ENCODE measurements around the gene FAM120A. TPM values are rescaled to one million over a fixed set of nuclear protein-coding genes. Genes with fewer than 3 reads are reported as not detected.
A peak's percentile ranks its signal among the peaks of the same experiment; 100 is the strongest.

The FAM120A gene
- total RNA-seq, 1 experiment from 2014 or later, result 53.3 TPM

DNA sequence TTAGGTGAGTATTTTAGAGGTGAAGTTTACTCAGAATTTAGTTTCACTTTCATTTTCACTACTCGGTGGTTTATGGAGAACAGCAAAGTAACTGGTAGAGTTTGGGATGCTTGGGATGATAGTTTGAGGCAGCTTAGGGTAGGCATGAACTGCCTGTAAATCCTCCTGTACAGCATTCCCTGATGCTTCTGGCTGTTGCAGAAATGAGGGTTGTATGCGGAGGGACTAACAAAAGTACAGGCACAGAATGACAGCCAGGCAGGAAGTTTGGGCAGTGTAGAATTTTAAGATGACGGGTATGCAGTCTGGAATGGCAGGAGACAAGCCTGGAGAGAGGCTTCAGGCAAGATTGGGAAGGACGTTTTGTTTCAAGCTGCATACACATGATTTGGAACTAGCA is 49.9 kb downstream of the FAM120A start (continued):
- no peak for TF ChIP-seq ESRRA (CRISPR knock-in tag; IDR thresholded peaks at IDR 0.05; ENCODE audit: borderline replicate concordance)

DNA sequence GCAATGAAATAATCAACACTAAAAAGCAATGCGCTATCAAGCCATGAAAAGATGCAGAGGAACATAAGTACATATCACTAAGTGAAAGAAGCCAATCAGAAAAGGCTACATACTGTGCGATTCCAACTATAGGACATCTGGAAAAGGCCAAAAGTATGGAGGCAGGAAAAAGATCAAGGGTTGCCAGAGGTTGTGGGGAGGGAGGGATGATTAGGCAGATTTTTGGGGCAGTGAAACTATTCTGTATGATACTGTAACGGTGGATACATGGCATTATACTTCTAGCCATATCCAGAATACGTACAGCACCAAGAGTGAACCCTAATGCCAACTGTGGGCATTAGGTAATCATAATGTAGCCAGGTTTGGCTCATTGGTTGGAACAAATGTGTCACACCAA is 51.9 kb downstream of the FAM120A start:
- no peak overlapping the region for H3K4me3 Mint-ChIP-seq
- POLR2A ChIA-PET, result no interaction called here

GRCh38 chr9:93505541-93506132 is 54.2 kb downstream of the FAM120A start:
- H3K27ac Mint-ChIP-seq, result peak overlapping the region; percentile 34; the same call in 1 of the 2 replicates
- ChIA-PET CTCF (no interaction called here), POLR2A (no interaction called here)

More for the DNA sequence above, 51.9 kb downstream of the FAM120A start:
- Mint-ChIP-seq H3K9me3 (no peaks in the 10 kb centered on the region), H3K27ac (no peak overlapping the region), H3K4me1 (peaks cover 12% of the 10 kb centered on the region), H3K36me3 (peaks cover 44% of the 10 kb centered on the region), H3K27me3 (ENCODE audit: low read depth) (no peaks in the 10 kb centered on the region)
- TF ChIP-seq CDX4 (CRISPR knock-in tag; IDR thresholded peaks at IDR 0.05; ENCODE audit: borderline replicate concordance), result no peak
- CTCF ChIA-PET, result no interaction called here
- ATAC-seq (no peak), DNase-seq (ENCODE audit: low spot score) (no peak)

More at GRCh38 chr9:93505541-93506132, 54.2 kb downstream of the FAM120A start:
- Mint-ChIP-seq H3K4me3 (no peak overlapping the region), H3K36me3 (peaks cover 27% of the 10 kb centered on the region), H3K9me3 (no peaks in the 10 kb centered on the region), H3K4me1 (peaks cover 22% of the 10 kb centered on the region), H3K27me3 (ENCODE audit: low read depth) (no peaks in the 10 kb centered on the region)
- TF ChIP-seq ETV6 (CRISPR knock-in tag; IDR thresholded peaks at IDR 0.05) (no peak), ZNF532 (CRISPR knock-in tag; IDR thresholded peaks at IDR 0.05; ENCODE audit: borderline replicate concordance) (no peak), FOXK1 (CRISPR knock-in tag; IDR thresholded peaks at IDR 0.05) (no peak), ZNF121 (CRISPR knock-in tag; IDR thresholded peaks at IDR 0.05) (no peak), ERG (CRISPR knock-in tag; IDR thresholded peaks at IDR 0.05) (no peak), ZNF512 (CRISPR knock-in tag; IDR thresholded peaks at IDR 0.05; ENCODE audit: borderline replicate concordance) (no peak), KAT7 (CRISPR knock-in tag; IDR thresholded peaks at IDR 0.05; ENCODE audit: borderline replicate concordance) (no peak), FOXJ3 (CRISPR knock-in tag; IDR thresholded peaks at IDR 0.05; ENCODE audit: borderline replicate concordance) (no peak), SOX15 (CRISPR knock-in tag; IDR thresholded peaks at IDR 0.05) (no peak)
- TF ChIP-seq, protein P1, sequence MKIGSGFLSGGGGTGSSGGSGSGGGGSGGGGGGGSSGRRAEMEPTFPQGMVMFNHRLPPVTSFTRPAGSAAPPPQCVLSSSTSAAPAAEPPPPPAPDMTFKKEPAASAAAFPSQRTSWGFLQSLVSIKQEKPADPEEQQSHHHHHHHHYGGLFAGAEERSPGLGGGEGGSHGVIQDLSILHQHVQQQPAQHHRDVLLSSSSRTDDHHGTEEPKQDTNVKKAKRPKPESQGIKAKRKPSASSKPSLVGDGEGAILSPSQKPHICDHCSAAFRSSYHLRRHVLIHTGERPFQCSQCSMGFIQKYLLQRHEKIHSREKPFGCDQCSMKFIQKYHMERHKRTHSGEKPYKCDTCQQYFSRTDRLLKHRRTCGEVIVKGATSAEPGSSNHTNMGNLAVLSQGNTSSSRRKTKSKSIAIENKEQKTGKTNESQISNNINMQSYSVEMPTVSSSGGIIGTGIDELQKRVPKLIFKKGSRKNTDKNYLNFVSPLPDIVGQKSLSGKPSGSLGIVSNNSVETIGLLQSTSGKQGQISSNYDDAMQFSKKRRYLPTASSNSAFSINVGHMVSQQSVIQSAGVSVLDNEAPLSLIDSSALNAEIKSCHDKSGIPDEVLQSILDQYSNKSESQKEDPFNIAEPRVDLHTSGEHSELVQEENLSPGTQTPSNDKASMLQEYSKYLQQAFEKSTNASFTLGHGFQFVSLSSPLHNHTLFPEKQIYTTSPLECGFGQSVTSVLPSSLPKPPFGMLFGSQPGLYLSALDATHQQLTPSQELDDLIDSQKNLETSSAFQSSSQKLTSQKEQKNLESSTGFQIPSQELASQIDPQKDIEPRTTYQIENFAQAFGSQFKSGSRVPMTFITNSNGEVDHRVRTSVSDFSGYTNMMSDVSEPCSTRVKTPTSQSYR (CRISPR knock-in tag; IDR thresholded peaks at IDR 0.05), result no peak
- TF ChIP-seq, protein P2, sequence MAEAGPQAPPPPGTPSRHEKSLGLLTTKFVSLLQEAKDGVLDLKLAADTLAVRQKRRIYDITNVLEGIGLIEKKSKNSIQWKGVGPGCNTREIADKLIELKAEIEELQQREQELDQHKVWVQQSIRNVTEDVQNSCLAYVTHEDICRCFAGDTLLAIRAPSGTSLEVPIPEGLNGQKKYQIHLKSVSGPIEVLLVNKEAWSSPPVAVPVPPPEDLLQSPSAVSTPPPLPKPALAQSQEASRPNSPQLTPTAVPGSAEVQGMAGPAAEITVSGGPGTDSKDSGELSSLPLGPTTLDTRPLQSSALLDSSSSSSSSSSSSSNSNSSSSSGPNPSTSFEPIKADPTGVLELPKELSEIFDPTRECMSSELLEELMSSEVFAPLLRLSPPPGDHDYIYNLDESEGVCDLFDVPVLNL (CRISPR knock-in tag; IDR thresholded peaks at IDR 0.05; ENCODE audit: borderline replicate concordance, low read depth), result no peak
- TF ChIP-seq, protein P3, sequence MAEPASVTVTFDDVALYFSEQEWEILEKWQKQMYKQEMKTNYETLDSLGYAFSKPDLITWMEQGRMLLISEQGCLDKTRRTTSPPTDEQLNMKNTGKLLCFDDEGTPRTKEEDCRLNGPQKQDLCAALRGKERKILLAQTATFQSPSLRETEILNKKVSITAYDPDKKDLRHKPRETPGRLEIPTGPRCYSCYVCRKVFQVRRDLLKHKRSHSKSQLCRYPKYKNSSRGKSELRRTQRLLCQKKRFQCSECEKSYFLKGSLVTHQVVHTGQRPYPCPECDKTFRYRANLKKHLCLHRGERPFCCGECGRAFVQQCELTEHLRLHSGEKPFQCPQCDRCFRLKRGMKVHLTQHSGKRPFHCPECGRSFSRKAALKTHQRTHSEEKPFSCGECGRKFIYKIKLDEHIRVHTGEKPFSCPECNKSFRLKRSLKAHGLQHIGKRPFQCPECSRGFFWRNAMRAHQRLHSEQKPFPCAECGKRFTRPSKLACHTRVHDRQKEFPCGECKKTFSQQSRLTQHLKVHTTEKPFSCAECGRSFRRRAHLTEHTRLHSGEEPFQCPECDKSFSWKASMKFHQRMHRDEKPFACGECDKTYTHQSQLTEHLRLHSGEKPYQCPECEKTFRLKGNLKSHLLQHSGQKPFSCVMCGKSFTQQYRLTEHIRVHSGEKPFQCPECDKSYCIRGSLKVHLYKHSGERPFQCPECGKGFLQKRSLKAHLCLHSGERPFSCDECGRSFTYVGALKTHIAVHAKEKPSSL (CRISPR knock-in tag; conservative IDR thresholded peaks at IDR 0.05), result no peak
- TF ChIP-seq, protein P4, sequence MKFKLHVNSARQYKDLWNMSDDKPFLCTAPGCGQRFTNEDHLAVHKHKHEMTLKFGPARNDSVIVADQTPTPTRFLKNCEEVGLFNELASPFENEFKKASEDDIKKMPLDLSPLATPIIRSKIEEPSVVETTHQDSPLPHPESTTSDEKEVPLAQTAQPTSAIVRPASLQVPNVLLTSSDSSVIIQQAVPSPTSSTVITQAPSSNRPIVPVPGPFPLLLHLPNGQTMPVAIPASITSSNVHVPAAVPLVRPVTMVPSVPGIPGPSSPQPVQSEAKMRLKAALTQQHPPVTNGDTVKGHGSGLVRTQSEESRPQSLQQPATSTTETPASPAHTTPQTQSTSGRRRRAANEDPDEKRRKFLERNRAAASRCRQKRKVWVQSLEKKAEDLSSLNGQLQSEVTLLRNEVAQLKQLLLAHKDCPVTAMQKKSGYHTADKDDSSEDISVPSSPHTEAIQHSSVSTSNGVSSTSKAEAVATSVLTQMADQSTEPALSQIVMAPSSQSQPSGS (CRISPR knock-in tag; IDR thresholded peaks at IDR 0.05; ENCODE audit: borderline replicate concordance, low read depth), result no peak
- no peak for ATAC-seq
- no peak for DNase-seq (ENCODE audit: low spot score)

All from WTC11 (cell line).